Fibroblast of gingiva (primary cell): Measurements from ENCODE around the gene CADPS2.

Source experiments
- DNase-seq: peaks from one replicate; pipeline ENCODE4 v3.0.0-alpha.2; 2011; ENCODE audit warnings: low read depth

The CADPS2 gene

DNA sequence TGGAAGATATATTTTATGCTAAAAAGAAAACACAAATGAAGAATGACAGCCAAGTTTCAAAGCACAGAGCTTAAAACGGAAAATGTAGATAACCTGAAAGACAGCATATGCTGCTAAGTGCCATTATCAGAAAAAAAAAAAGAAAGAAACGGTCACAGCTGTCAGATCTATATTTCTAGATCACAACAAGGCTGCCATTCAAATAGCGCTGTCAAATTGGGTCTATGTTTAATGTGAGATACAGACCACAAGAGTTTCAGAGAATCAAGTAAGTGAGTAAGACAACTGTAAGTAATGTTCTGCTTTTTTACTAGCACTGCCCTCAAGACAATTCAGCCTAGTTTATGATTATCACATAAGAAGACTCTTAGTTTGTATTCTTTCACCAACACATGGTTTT is 117.4 kb downstream of the CADPS2 start:
- DNase-seq, result no peak

DNA sequence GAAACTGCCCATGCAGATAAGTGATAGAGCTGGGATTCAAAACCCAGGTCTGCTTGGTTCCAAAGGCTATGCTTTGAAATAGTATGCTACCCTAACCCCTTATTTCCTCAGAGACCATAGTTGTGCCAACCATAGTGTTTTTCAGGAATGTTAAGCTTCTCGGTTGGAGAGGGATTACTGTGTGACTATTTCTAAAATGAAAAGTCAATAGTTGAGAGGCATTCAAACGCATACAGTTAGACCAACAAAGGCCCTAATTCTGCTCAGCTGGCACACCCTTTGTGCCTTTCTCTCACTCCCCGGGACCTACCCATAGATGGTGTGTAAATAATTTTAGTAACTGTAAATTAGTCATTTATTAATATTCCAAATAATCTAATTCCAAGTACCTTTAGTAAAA is 118.9 kb downstream of the CADPS2 start:
- no peak for DNase-seq

DNA sequence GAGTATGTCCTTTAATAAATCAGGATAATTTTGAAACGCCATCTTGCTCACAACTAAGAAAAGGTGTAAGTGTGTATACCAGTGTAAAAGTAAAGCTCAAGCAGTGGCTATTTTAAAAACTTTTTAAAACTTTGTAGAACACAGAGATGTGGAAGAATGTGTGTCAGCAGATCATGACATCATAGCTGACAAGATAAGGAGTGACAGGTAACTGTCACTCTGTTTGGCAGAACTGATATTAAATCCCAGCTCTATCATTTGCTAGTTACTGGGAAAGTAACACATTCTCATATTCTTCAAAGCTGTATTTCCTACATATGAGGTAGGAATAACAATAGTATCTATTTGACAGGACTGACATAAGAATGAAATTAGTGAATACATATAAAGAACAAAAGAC is 119.7 kb downstream of the CADPS2 start:
- DNase-seq, result no peak

DNA sequence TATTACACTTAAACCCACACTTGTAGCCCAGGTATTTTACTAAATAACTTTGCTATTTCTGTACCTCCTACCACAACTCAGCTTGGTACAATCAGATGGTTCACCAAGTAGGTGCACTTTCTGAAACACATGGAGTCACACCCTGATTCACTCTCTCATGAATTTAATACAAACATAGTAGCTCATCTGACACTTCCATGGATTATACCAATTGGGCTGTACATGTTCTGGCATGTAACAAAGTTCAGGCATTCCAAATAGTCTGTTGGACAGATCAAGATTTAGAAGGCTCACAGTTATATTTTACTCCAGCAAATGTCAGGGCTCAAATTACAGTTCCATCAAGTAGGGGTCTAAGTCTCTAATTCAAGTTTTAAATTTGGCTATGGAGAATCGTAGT is 121.4 kb downstream of the CADPS2 start:
- no peak for DNase-seq

DNA sequence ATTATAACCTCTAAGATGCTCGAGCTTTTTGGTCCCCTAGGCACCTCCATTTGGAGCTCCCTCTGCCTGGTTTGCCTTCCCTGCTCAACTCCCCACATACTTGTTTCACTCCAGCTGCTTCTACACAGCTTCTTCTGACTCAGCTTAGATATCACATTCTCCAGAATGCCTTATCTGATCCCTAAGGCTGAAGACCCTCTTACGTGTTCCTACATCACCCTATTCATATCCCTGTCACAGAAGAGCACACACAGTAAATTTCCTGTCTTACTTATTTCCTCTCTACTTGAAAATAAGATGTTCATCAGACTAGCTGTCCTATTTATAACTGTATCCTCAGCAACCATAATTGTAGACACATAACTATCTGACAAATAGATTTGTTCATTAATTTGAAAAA is 122.2 kb downstream of the CADPS2 start:
- no peak for DNase-seq

DNA sequence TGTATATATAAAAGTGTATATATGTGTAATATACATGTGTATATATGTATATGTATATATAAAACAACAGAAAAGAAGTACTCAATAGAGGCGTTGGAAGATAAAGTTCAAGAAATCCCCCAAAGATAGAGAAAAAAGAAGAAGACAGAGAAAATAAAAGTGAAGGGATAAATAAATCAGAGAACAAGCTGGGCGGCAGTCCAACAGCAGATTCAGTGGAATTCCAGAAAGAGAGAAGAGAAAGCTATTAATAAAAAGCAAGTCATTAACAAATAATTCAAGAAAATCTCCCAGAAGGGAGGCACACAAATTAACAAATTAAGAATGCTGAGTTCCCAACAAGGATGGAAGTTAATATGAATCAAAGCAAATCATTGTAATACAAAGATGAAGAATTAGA is 124.2 kb downstream of the CADPS2 start:
- DNase-seq, result no peak

DNA sequence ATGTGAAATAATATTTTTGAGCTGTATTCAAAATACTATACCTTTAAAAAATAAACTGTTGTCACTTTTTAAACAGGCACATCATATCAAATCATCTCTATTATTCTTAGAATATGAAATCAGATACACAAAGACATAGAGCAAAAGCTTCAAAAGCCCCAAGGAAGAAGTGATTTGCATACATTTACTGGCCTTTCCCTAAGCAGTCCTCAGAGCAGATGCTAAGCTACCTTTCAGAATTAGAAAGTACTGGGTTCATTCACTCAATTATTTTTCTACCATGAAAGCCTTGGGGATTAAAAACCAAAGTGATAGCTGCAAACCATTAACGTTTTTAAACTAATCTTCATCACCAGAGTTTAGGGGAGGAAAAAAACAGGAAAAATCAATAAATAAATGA is 127.8 kb downstream of the CADPS2 start:
- DNase-seq, result no peak

DNA sequence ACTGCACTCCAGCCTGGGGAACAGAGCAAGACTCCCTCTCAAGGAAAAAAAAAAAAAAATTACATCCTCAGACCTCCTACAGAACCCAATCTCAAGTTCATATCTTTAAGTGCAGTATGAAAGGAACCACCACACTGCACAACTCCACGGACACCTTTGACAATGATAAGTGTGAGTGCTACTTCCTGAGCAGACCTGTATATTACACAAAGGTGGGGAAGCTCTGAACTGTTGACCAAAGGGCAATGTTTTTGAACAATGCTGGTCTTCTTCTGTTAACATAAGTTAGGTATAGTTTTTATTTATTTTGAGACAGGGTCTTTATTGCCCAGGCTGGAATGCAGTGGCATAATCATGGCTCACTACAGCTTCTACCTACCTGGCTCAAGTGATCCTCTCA is 129.4 kb downstream of the CADPS2 start:
- no peak for DNase-seq

DNA sequence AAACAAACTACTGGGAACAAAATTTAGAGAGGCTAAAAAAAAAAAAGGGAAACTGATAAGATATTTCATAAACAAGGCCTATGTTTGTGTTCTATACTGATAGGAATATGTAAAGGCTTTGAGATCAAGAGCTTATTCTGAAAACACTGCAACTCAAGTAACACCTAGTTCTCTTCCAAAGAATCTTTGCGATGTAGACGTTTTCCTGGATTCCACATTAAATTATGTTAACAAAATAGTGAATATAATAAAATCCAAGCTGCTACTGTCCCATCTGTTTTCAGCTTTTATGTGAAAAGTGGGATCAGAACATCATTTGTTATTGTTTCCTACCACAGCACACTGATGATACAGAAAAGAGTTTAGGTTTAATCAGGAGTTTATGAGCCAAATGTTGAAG is 130.6 kb downstream of the CADPS2 start:
- DNase-seq, result no peak

DNA sequence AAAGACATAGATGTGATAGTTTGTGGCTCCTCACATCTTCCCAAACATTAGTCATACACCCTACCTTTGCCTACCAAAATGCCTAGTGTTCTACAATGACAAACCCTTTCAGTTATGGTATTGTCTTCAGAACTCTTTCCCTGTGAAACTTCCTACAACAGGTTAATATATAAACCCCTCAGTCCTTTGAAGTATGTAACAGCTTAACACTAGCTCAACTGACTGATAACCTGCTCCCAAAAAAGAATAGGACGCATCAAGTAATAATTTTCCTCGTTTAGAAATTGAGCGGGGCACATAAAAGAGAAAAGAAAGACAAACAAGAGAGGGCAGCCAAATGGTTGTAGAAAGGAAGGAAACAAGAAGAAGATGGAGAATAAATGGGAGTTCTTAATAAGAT is 133.7 kb downstream of the CADPS2 start:
- no peak for DNase-seq

DNA sequence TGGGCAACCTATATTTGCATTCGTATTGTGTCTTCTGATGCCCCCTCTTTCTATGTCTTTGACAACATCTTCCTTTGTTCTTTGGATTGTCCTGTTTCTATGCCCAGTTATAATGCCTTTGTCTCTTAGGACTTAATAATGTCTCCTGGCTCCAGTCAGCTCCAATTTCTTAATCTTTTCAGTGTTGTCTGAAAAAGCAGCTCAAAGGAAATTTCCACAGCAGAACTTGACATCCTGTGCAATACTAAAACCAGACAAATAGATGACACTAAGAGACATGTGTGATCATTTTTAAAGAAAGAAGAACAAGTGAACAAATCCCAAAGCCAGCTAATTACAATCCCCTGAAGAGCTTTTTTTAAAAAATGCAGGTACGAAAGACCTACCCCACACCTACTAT is 135.9 kb downstream of the CADPS2 start:
- no peak for DNase-seq

DNA sequence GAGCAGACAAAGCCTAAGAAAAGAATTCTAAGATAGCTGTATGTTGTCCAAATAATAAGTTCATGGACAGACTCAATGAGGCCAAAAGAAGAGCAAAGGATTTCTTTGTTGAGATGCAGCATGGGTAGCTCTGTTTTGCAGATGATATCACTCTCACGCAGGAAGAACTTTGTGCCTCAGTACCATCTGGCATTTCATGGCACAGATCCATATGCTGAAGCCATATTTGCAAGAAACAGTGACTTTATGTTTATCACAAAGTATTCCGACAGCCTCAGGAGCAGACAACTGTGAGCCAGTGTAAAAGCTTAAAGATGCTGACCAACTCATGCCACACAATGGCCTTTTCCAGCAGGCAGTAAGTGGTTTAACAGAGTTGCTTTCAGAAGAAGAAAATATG is 138.1 kb downstream of the CADPS2 start:
- no peak for DNase-seq

DNA sequence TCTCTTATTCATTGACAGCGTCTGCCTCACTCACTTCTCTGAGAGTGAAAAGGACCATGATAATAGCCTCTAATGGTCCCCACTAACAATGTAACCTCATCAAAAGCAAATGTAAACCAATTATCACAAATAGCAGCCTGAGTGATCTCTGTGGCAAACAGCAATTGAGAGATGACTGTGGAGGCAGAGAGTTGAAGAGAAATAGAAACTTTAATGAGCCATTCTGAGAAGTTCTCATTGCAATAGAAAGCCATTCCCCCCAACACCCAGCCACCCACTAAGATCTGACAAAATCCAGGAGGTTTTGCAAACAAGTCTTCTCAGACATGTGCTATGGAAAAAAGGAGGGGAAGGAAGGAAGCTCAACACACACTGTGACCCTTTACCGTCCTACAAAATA is 139.3 kb downstream of the CADPS2 start:
- DNase-seq, result no peak

DNA sequence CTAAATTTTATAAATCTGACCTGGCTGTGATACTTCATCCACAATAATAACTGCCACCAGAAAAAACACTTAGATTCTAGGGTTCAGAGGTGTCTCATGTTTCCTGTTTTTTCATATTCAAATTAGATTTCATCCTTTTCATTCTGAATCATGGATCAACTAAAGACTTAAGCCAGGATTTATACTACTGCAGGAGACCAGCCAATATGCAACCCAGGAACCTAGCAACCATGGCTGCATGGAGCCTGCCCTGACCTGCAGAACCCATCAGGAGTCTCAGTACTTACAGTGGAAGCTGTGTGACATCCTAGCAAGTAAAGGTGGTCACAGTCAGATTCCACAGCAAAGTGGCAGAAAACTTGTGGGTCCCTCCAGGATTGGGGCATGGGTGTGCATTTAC is 143.0 kb downstream of the CADPS2 start:
- no peak for DNase-seq

DNA sequence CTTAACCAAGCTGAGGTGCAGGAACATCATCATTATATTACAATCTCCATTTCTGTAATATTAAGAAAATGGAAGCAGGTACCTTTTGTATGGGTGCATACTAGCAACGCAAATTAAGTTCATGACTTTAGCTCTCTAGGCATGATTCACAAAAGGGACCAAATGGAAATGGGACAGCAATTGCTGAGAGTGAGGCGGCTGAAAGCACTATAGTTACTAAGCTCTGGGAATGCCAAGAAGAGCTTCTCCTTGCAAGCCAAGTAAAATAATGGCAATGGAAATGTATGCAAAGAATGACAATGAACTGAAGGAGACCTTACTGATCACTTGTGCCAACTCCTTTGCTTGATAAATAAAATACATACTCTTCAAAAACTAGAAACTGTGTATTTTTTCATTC is 147.3 kb downstream of the CADPS2 start:
- DNase-seq, result no peak

DNA sequence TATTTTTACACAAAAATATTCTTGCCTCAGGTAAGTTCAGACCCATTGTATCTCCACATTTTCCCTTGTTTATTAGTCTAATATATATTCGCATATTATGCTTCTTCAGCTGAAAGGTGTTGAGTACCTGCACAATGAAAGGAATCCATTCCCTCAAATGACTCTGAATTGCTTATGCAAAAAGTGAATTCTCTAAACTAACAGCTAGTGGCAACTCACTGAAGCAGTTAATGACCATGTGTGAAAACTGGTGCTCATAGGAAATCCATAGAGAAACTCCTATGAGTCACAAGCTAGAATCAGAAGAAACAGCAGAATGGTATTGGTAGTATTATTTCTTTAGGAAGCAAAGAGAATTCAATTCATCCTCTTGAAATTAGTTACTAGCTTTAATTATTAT is 150.1 kb downstream of the CADPS2 start:
- DNase-seq, result no peak

DNA sequence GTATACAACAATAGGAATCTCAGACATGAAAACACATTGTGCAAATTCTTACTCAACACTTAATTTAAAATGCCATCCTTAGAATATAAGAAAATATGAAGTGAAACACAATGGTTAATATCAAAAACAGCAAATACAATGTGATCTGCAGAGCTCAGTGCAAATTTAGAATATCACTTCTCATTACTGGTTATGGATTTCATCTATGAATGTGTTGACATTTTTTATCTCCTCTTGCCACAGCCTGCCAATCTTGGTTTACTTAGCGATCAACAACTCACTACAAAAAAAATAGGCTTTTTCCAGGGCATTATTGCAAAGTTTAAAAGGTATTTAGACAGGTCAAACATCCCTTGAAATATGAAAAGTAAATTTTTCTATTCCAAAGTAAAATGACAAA is 158.5 kb downstream of the CADPS2 start:
- no peak for DNase-seq

DNA sequence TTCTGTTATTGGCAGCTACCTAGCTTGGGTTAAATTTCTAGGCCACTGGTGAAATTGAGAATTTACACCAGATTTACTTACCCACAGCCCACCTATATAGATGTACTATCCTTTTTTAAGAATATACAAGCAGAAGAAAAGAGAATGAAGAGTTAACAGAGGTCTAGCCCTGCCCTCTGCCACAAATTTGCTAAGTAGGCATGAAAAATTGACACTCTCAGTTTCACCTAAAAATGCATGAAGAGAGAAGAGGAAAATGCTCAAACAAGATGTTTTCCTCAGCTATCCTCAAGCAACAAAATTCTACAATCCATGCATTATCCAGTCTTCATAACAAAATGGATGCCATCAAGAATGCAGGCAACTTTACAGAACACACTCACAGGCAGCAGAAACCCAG is 158.9 kb downstream of the CADPS2 start:
- no peak for DNase-seq

DNA sequence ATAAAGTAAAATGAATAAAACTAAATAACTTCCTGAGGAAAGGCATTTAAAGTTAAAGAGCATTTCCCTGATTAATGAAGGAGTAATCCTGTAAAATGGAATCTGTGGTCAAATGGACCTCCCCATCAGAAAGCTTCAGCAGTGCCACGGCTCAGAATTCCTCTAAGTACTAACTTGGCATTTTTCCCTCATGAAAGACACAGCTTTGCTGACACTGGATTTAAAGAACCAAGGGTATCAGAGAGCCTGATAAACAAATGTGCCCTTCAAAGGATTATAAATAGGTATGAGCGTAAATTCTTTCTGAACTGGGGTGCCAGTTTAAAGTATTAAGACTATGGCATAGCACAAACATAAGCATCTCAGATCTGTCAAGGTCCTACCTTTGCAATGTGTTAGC is 159.4 kb downstream of the CADPS2 start:
- no peak for DNase-seq

DNA sequence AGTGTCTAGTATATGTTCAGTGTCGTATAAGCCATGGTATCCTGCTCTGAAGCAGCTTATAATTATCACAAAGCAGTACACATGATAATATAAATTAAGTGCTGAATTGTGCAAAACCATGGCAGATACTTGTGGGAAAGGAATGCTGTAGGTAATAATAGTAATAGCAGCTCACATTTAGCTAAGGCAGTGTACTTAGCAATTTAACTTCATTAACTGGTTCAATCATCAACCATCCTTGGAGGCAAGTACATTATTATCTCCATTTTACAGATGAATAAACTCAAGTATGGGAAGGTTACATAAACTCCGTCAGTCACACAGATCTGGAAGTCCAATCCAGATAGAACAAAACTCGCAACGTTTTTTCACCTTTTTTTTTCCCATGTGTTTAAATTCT is 161.9 kb downstream of the CADPS2 start:
- DNase-seq, result no peak

DNA sequence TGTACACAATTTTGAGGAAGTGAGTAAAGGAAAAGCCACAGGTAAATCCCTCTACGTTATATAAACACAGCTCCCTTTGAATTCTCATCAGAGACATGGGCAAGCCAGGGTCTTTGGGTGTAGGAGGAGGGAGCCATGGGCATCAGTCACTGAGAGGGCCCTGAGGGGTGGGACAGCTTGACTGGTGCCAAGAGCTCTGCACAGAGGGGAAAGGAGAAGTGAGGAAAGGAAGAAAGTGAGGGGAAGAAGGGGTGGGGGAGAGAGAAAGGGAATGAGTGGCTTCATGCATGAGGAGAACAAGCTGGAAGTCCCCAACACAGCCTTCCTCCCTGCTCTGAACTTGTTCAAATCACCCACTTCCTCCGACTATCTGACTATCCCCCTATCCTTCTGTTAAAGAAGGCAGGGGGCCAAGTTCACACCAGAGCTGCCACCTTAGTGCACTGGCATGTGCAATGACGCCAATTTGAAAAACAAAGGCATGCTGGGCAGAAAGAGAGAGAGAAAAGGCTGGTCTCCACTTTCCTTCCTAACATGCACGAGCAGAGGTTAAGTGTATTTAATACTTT is 167.2 kb downstream of the CADPS2 start:
- DNase-seq, result no peak

DNA sequence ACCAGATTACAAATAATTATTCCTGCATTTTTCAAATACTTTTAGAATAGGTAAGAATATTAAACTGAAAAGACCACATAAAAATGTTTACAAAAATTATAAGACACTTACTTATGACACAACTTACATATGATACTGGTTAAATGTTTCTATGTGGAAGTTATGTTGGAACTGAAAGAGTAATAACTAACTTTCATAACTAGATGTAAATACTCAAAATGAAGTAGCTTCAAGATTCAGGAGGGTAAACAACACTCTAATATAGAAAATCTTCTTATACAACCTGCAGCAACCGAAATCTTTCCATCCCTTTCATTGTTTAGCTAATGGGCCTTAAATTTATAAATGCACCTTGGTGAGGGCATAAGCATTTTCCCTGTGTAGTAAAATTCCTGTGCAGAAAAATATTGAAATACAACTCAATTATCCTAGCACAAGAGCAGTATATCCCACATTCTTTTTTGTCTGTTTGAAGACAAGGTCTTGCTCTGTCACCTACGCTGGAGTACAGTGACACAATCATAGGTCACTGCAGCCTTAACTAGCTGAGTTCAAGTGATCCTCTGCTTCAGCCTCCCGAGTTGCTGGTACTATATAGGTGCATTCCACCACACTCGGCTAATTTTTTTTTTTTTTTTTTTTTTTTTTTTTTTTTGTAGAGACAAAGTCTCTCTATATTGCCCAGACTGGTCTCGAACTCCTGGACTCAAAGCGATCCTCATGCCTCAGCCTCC is 168.7 kb downstream of the CADPS2 start:
- DNase-seq, result no peak

DNA sequence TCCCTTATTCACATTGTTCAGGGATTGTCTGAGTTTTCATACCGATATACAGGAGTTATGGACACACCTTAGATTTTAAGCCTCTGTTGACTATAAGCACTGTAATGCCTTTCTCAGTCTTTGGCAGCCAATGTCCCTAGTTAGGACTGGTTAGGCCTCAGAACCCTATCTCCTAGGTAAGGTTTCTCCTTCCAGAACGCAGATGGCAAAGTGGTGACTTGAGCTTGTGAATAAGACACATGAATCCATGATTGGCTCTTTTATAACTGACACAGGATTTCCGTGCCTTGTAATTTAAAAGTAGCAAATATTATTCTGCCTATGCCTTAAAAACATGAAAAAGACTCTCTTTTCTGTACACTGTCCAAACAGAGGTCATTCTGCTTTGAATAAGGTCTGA is 171.1 kb downstream of the CADPS2 start:
- no peak for DNase-seq

DNA sequence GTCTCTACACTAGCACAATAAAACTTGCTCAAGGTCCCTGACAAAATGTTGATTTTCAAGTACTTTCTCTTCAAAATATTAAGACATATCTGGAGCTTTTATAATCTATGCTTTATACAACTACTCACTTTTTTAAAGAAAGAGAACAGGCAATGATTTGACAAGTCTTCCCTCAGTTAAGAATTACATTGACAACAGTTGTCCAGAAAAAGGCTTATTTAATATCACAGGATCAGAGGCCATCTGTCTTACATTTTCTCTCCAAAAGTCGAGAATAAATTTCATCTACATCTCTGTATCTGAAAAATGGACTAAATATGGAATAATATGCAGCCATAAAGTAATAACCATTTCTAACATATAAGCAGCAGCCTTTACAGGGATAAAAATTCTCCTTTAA is 175.3 kb downstream of the CADPS2 start:
- DNase-seq, result no peak
